GM12878 (cell line): ENCODE data around the gene ELMO3.

Experiments
- POLR2AphosphoS5 ChIP-seq: IDR thresholded peaks from 2 replicates; pipeline ENCODE4 v1.6.1; 2011; ENCODE audit warnings: mild to moderate bottlenecking, low read length, inconsistent platforms
- RFX5 ChIP-seq: IDR thresholded peaks from 2 replicates; pipeline ENCODE4 v1.6.1; 2011; ENCODE audit warnings: low read depth, low read length, improper control_type of control experiment
- WRNIP1 ChIP-seq: IDR thresholded peaks from 2 replicates; pipeline ENCODE4 v1.6.1; 2011; ENCODE audit warnings: low read depth, low read length, improper control_type of control experiment, borderline replicate concordance

GRCh38 chr16:67161595-67162058, 37.3 kb upstream of the ELMO3 start:
- no peak for TF ChIP-seq RFX5
- TF ChIP-seq WRNIP1 = no peak
- TF ChIP-seq POLR2AphosphoS5 = no peak
